Endometrial microvascular endothelial cells (primary cell): Measurements from ENCODE around the gene LRIG1. TPM values are rescaled to one million over a fixed set of nuclear protein-coding genes. Genes with fewer than 3 reads are reported as not detected.

Experiments
- in situ Hi-C: cut with HindIII; loops from 2 replicates; pipeline ENCODE4 v1.10.0; 2017; ENCODE audit warnings: low sequenced_read_pairs, low pct_unique_long_range_greater_than_20kb; ENCODE audit errors: inconsistent ontology term
- total RNA-seq: library from RNA; depleted of rRNA; stranded (reverse); fragments of >200 nt; gene quantifications from one replicate; pipeline ENCODE4 v1.2.3, GENCODE V29; 2015; ENCODE audit errors: inconsistent ontology term

LRIG1 gene
- total RNA-seq, 1 donor from 2014 or later: 8.3 TPM

- in situ Hi-C loops: no loop called here
Observed at GRCh38 chr3:66399529-66400232, 101.1 kb downstream of the LRIG1 start.

- in situ Hi-C loops: no loop called here
Observed at GRCh38 chr3:66398228-66399025, 102.4 kb downstream of the LRIG1 start.

DNA sequence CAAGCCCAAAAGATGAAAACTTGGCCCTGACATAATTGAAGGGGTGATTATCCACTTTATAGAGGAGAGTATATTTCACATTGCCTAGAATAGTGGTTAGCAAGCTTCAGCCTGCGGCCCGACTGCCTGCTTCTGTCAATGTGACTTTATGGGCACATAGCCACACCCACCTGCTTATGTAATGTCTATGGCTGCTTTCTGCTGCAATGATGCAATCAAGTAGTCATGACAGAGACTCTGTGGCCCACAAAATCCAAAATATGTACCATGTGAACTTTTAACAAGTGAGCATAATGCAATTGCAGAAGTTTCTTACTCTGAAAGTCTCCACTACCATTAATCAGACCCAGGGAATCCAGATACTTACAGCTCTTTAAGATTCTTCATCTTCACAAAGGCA, 103.1 kb downstream of the LRIG1 start:
- in situ Hi-C loops: no loop called here

- in situ Hi-C loops: no loop called here
Observed at GRCh38 chr3:66396888-66397287, 103.9 kb downstream of the LRIG1 start.

GRCh38 chr3:66396161-66396760, 104.6 kb downstream of the LRIG1 start:
- in situ Hi-C loops: no loop called here

GRCh38 chr3:66395635-66396034, 105.2 kb downstream of the LRIG1 start:
- in situ Hi-C loops: no loop called here

DNA sequence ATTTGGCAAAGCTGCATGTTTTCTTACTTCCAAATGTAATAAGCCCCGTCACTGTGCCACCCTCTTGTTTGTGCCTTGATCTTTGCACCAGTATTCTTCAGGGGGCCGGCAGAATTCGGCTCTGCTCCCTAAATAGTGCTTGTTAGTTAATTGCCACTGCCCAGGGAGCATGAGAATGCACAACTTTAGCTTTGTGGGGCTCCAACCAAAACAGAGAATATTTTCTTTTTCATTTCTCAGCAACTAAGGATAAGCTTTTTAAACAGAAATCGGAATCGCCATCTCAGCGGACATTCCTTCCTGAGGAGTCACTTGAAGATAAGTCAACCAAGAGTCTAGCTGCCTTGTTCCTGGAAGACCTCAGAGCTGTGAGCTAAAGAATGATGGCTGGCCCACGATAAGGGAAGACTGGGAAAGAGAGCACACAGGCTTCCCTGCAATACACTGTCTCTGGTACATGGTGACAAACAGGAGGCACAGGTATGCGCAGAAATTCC, 106.0 kb downstream of the LRIG1 start:
- in situ Hi-C loops: no loop called here

DNA sequence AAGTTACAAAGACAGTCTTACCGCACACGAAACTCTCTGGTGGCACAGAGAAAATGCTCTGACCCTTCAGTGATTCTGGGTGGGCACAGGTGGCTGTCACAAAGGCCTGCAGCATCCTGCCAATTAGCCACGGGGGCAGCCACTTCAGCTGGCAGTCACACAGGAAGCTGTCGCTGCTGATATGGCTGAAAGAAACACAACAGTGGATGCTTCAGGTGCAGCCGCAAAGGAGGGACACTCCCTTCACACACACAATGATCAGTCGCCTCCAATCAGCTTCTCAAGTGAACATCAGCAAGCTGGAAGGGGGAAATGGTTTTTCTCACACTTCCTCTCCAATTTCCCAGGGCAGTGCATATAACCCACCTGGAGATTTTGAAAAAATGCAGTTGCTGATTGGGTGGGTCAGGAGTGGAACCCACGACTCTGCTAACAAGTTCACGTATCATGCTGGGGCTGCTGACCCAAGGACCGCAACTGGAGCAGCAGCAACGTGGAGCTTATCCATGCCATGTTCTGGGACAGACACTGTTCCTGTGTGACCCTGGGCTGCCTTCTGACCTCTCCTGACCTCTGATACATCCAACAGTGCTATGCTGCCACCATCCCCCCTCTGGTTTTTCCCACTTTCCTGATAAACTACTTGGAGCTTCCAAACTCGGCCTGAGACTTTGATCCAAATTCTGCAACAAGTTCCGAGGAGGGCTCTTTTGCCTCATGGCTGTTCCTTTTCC, 106.6 kb downstream of the LRIG1 start:
- in situ Hi-C loops: no loop called here

- in situ Hi-C loops: no loop called here
Observed at GRCh38 chr3:66393333-66394005, 107.4 kb downstream of the LRIG1 start.

DNA sequence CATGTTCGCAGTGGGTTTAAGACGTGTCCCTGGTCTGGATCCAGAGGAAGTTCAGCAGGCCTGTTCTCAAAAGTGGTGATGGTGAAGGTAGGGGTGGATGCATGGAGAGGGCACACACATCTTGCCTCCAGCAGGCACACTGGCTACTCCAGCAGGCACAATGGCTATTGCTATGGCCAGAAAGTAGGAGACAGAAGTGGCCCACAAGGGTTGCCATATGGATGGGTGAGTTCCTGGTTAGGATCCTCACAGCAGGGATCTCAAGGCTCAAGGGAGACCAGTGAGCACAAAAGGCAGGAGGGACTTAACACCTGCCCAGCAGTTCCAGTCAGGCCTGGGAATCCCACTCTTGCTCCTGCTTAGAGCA, 107.9 kb downstream of the LRIG1 start:
- in situ Hi-C loops: no loop called here

DNA sequence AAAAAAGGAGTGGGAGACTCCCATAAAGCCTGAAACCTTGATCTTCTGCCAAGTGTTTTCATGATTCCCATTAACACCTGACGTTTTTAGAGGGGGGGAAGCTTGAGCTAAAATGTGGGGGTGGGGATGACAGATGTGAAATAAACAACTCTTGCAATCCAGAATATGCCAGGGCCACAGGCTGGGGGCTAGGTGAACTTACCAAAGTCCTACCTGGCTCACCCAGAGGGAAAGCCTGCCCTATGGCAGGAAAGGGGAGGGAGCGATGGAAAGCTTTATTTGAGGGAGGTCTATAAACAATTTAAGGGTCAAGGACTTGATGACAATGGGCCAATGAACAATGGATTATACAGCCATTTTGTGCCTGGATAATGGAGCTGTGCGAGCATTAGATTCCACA, 108.3 kb downstream of the LRIG1 start:
- in situ Hi-C loops: no loop called here

DNA sequence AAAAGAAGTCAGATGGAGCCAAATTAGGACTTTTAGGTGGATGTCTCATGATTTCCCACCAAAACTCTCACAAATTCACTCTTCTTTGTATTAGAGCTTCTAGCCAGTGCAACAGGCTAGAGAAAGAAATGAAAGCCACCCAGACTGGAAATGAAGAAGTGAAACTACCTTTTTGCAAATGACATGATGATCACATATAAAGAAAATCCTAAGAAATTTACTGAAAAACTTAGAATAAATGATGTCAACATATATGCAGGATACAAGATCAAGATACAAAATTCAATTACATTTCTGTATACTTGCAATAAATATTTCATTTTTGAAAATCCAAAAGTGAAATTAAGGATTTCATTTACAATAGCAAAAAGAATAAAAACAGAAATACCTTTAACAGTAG, 110.8 kb downstream of the LRIG1 start:
- in situ Hi-C loops: no loop called here

DNA sequence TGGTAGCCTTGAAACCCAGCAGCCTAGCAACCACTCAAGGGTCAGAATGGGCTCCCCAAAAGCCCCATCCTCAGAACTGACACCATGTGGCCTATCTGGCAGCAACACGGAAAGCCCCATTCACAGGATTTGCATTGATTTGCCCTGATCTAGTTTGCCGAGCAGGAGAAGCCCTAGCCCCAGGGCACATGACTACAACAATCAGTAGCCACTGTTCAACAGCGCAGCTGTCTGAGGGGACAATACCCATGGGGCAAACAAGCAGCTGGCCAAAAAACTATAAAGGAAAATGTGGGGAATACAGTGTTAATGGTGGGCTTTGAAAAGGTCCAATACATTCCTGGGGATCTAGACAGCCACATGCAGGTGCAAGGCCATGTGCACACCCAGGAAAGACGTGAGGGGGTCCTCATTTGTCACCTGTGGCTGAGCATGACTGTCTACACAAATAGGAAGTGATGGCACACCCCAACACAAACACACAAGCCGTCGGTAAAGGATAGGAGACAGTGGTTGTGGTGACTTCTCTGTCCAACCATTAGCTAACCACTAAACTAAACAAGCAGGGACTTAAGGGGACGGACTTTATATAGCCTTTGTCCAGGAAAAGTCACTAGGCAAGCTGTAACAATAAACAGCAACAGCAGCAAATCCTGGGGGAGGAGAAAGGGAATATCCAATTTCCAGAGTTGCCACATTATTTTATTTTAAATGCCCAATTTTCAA, 113.7 kb downstream of the LRIG1 start:
- in situ Hi-C loops: no loop called here

DNA sequence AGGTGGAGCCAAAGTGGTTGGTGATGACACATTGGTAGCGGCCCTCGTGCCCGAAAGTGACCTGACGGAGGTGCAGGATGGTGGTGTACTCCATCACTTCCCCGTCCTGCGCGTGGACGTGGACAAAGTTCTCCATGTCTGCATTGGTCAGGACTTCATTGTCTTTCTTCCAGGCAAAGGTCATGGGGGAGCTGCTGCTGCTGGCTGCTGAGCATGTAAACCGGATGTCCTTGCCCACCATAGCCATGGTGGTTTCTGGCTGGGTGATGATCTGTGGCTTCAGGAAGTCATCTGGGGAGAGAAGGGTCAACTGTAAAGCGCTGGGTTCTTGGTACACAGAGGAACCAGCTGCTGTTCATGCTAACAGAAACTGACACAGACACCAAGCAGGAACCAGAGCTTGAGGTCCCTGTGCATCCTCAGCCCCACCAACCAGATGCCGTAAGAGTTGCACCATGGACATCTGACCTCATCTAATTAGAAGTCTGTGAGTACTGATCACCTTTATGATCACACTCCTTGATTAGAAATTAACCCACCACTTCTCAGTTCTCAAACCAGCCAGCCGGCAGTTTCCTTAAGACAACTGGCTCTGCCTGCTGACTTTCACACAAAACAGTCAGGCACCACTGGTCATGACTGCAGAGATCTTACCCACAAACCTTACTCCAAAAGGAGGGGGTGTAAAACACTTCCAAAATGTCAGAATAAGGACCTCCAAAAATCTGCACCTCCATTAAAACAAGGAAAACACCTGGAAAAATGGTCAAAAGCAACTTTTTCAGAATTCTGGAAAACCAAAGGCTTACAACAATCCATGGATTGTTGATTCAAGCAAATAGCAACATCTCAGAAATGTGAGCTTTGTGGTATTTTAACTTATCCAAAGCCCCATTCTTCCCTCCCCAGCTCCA, 114.6 kb downstream of the LRIG1 start:
- in situ Hi-C loops: no loop called here

DNA sequence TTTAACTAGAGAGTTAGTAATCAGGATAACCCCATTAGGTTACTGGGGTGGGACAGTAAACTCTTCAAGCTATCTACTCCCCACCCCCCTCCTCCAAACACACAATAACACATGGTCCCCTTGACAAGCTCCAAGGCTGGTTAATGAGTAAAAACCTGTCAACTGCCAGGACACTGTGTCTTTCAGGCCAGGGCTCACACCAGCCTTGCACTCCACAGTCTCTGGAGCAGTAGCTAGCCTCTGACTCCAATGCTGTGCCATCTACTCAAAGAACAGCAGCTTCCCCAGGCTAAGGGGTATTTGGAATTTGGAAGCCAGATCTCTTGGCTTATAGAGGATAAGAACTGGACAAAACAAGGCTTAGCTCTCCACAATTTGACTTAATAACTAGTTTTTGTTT, 115.8 kb downstream of the LRIG1 start:
- in situ Hi-C loops: no loop called here

DNA sequence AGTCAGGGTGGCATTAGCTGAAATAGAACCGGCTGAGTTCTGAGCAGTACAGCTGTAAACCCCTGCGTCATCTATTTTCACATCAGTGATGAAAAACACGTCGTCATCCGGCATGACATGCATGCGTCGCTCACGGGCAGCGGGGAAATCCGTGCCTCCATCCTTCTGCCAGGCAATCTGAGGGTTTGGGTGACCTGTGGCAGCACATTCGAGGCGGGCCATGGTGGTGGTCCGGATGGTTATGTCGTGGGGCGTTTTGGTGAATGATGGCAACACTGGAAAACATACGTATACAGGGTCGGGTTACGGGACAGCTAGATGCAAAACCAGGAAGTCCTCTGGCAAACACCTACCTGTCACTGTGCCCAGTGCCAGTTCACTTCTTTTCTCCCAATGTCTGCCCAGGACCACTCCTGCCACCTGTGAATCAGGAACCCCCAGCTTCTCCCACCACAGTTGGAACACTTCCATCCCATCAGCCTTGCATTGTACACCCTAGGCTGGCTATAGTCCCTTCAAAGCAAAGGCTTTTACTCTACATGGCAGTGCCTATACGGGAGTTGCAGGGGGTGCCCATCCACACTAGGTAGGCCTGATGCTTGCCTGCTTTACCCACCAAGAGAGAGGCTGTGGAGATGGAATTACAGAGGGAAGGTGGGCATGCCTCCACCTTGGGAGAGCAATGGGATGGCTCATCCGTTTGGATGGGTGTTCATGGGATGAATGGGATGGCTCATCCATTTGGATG, 116.7 kb downstream of the LRIG1 start:
- in situ Hi-C loops: no loop called here

DNA sequence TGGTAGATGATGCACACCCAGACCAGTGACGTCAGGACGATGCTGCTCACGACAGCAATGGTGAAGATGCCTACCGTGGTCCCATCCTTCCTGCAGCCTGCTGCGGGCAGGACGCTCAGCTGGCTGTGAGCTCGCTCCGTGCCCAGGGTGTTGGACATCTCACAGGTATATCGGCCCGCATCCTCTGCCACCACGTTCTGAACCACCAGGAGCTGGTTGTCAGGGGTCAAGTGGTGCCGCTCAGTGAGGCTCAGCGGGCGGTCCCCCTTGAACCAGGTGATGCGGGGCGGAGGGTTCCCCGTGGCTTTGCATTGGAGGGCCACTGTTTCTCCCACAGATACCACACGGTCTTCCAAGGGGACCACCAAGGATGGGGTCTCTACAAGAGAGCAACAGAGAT, 117.8 kb downstream of the LRIG1 start:
- in situ Hi-C loops: no loop called here
